IMR-90 (cell line): ENCODE data around the gene ATXN1. TPM values are rescaled to one million over a fixed set of nuclear protein-coding genes. Genes with fewer than 3 reads are reported as not detected.

Source experiments
- ATAC-seq: fragments of 200-7000 bp; cut with Tn5 transposase; 2 replicates; pipeline ENCODE4 v1.9.1; 2020; ENCODE audit warnings: low read depth, mild to moderate bottlenecking, moderate library complexity
- BruUV-seq: library from RNA; stranded (reverse); fragments of 400-500 nt; replicated peaks from 2 replicates; lab custom pipeline; 2021; lab: Mats Ljungman, UMichigan
- CTCF ChIA-PET: fragments of 300-600 bp; formaldehyde crosslinking; extraction: SDS; loops from one replicate; lab custom pipeline; 2021; ENCODE audit warnings: antibody characterized with exemption; lab: Yijun Ruan, JAX
- POLR2A ChIA-PET: fragments of 300-600 bp; sonication (Branson Sonifier 250); formaldehyde crosslinking; loops from one replicate; lab custom pipeline; 2022; ENCODE audit warnings: antibody characterized with exemption; ENCODE audit not compliant: unreplicated experiment; lab: Charles Lee
- DNase-seq: peaks from one replicate; pipeline ENCODE4 v3.0.0; 2013
- H2AFZ ChIP-seq: replicated peaks from 2 replicates; pipeline ENCODE3; 2013; ENCODE audit warnings: low read length, mild to moderate bottlenecking; ENCODE audit not compliant: poor library complexity
- H2AK5ac ChIP-seq: 2 replicates; pipeline ENCODE4 v1.6.1; 2013; ENCODE audit warnings: low read depth, low read length, inconsistent platforms
- H2AK9ac ChIP-seq: replicated peaks from 2 replicates; pipeline ENCODE3; 2013; ENCODE audit warnings: mild to moderate bottlenecking, low read depth, low read length, moderate library complexity; ENCODE audit not compliant: poor library complexity
- H2BK120ac ChIP-seq: 2 replicates; pipeline ENCODE4 v1.6.1; 2013; ENCODE audit warnings: low read depth, low read length, inconsistent platforms
- H2BK15ac ChIP-seq: 3 replicates; pipeline ENCODE4 v1.6.1; 2013; ENCODE audit warnings: low read depth, low read length, inconsistent platforms
- H2BK20ac ChIP-seq: 2 replicates; pipeline ENCODE4 v1.6.1; 2013; ENCODE audit warnings: low read depth, mild to moderate bottlenecking, inconsistent platforms, low read length, moderate library complexity
- H2BK5ac ChIP-seq: 2 replicates; pipeline ENCODE4 v1.6.1; 2013; ENCODE audit warnings: mild to moderate bottlenecking, low read depth, low read length, inconsistent platforms; ENCODE audit not compliant: poor library complexity, severe bottlenecking
- H3K14ac ChIP-seq: replicated peaks from 2 replicates; pipeline ENCODE4 v1.6.1; 2013; ENCODE audit warnings: low read depth, low read length, inconsistent platforms
- H3K18ac ChIP-seq: 2 replicates; pipeline ENCODE4 v1.6.1; 2013; ENCODE audit warnings: low read depth, low read length, control low read depth
- H3K23ac ChIP-seq: 2 replicates; pipeline ENCODE4 v1.6.1; 2013; ENCODE audit warnings: low read depth, low read length, inconsistent platforms
- H3K27ac ChIP-seq: 2 replicates; pipeline ENCODE4 v1.5.1; 2013; ENCODE audit warnings: mild to moderate bottlenecking, control low read depth, low read length; ENCODE audit not compliant: insufficient read depth
- H3K27me3 ChIP-seq: 2 replicates; pipeline ENCODE4 v1.6.1; 2013; ENCODE audit warnings: low read length; ENCODE audit not compliant: control insufficient read depth, insufficient read depth
- H3K36me3 ChIP-seq: 2 replicates; pipeline ENCODE4 v1.6.1; 2013; ENCODE audit warnings: low read length, mixed read lengths; ENCODE audit not compliant: control insufficient read depth, insufficient read depth
- H3K4ac ChIP-seq: 2 replicates; pipeline ENCODE4 v1.6.1; 2013; ENCODE audit warnings: low read depth, low read length, inconsistent platforms
- H3K4me1 ChIP-seq: 2 replicates; pipeline ENCODE4 v1.6.1; 2013; ENCODE audit warnings: low read length, mixed read lengths; ENCODE audit not compliant: control insufficient read depth, insufficient read depth
- H3K4me2 ChIP-seq: 2 replicates; pipeline ENCODE4 v1.6.1; 2013; ENCODE audit warnings: low read depth, mild to moderate bottlenecking, control low read depth, low read length, moderate library complexity
- H3K4me3 ChIP-seq: 2 replicates; pipeline ENCODE4 v1.5.1; 2013; ENCODE audit warnings: low read depth, mild to moderate bottlenecking, control low read depth, low read length, moderate library complexity; ENCODE audit not compliant: insufficient read depth
- H3K56ac ChIP-seq: 2 replicates; pipeline ENCODE4 v1.6.1; 2013; ENCODE audit warnings: low read length, inconsistent platforms; ENCODE audit not compliant: insufficient read depth; ENCODE audit errors: extremely low read depth
- H3K79me1 ChIP-seq, 2 experiments: 2 replicates each; pipeline ENCODE4 v1.6.1; 2013; ENCODE audit warnings: low read length in 2 of 2, inconsistent platforms in 1 of 2, low read depth in 1 of 2
- H3K9ac ChIP-seq: 2 replicates; pipeline ENCODE4 v1.6.1; 2013; ENCODE audit warnings: low read depth, low read length, control low read depth
- H3K9me1 ChIP-seq: 2 replicates; pipeline ENCODE4 v1.6.1; 2013; ENCODE audit warnings: low read length, inconsistent platforms; ENCODE audit not compliant: insufficient read depth
- H3K9me3 ChIP-seq: 2 replicates; pipeline ENCODE4 v1.6.1; 2013; ENCODE audit warnings: low read length; ENCODE audit not compliant: control insufficient read depth, insufficient read depth
- H4K20me1 ChIP-seq: 2 replicates; pipeline ENCODE4 v1.6.1; 2013; ENCODE audit warnings: low read length, inconsistent platforms; ENCODE audit not compliant: insufficient read depth
- H4K5ac ChIP-seq: 2 replicates; pipeline ENCODE4 v1.6.1; 2013; ENCODE audit warnings: mild to moderate bottlenecking, low read depth, low read length, control low read depth
- H4K8ac ChIP-seq, 2 experiments: 2 replicates each; pipeline ENCODE4 v1.6.1; 2013; ENCODE audit warnings: low read depth in 2 of 2, low read length in 2 of 2, control low read depth in 1 of 2, inconsistent platforms in 1 of 2
- H4K91ac ChIP-seq: 2 replicates; pipeline ENCODE4 v1.6.1; 2013; ENCODE audit warnings: low read depth, low read length, inconsistent platforms; ENCODE audit not compliant: insufficient read depth
- CHD1 ChIP-seq: IDR thresholded peaks from 2 replicates; pipeline ENCODE4 v1.6.1; 2012; ENCODE audit warnings: low read depth, low read length, improper control_type of control experiment
- FOS ChIP-seq: fragments of 150-350 bp; IDR thresholded peaks from 2 replicates; pipeline ENCODE4 v1.6.1; 2016; ENCODE audit warnings: low read depth, low read length
- WGBS, 2 experiments: methylation state at CpG; one replicate each; pipeline versions ENCODE4 v1.1.5 to v1.1.7; 2013; ENCODE audit warnings: missing lambda C conversion rate in 2 of 2; ENCODE audit not compliant: insufficient read length in 1 of 2; ENCODE audit errors: extremely low coverage in 2 of 2; 5-methylcytosine and 5-hydroxymethylcytosine counted together
- dilution Hi-C: fragments of 300-500 bp; cut with HindIII; formaldehyde crosslinking; loops from one replicate; pipeline ENCODE4 v1.14.3; 2018; ENCODE audit warnings: low sequenced_read_pairs; ENCODE audit not compliant: unreplicated experiment
- in situ Hi-C: fragments of 300-500 bp; cut with MboI; formaldehyde crosslinking; loops from 3 replicates; pipeline ENCODE4 v1.14.3; 2019; ENCODE audit warnings: low sequenced_read_pairs, inconsistent platforms, mixed read lengths
- intact Hi-C: fragments of 100-400 bp; cut with micrococcal nuclease; formaldehyde crosslinking; loops from 2 replicates; pipeline ENCODE4 v1.10.0; 2022
- polyA plus RNA-seq, 3 experiments: library from polyadenylated mRNA; depleted of rRNA; stranded (reverse); fragments of >200 nt; gene quantifications; 2 replicates each; pipeline ENCODE4 v1.2.3, GENCODE V29; 2012; ENCODE audit warnings: low replicate concordance in 1 of 3
- total RNA-seq: library from RNA; depleted of rRNA; stranded (reverse); fragments of >200 nt; gene quantifications from 2 replicates; pipeline ENCODE4 v1.2.3, GENCODE V29; 2012
- TF ChIP-seq, protein P1 (sequence below): conservative IDR thresholded peaks from 2 replicates; pipeline ENCODE4 v1.5.1; 2012; ENCODE audit warnings: mild to moderate bottlenecking, low read depth, low read length, improper control_type of control experiment

ATXN1 gene
- total and polyA plus RNA-seq, 2 of the 4 experiments (the other 2 are of a cell fraction): 7.3 to 11.1 TPM

DNA sequence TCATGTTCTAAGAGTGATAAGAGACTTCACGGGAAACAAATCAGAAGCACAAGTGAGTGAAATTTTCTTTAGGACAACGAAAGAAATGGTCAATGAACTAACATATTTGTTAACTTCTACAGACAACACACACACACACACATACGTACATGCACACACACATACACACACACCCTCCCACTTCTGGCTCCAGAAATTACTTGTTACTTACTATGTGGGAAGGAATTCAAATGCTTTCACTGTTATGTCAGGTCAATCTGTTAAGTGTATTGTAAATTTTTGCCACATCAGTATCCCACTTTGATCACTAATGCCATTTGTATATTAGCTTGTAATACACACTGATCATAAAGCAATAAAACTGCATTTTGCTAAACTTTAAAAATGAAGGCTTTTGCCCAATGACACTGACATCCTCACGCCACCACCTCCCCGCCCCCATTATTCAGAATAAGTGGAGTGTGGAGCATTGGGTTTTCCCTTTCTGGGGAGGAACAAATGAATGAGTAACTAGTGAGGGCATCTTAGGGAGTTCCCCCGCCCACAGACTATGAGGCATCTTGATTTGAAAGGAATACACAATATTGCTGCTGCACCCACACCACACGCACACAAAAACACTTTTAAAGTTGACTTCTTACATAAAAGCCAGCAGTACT, 76.2 kb downstream of the ATXN1 start:
- TF ChIP-seq CHD1 (no peak), FOS (0 out of 2 replicates have a peak, but pooled peaks have one; percentile 27)
- TF ChIP-seq, protein P1, sequence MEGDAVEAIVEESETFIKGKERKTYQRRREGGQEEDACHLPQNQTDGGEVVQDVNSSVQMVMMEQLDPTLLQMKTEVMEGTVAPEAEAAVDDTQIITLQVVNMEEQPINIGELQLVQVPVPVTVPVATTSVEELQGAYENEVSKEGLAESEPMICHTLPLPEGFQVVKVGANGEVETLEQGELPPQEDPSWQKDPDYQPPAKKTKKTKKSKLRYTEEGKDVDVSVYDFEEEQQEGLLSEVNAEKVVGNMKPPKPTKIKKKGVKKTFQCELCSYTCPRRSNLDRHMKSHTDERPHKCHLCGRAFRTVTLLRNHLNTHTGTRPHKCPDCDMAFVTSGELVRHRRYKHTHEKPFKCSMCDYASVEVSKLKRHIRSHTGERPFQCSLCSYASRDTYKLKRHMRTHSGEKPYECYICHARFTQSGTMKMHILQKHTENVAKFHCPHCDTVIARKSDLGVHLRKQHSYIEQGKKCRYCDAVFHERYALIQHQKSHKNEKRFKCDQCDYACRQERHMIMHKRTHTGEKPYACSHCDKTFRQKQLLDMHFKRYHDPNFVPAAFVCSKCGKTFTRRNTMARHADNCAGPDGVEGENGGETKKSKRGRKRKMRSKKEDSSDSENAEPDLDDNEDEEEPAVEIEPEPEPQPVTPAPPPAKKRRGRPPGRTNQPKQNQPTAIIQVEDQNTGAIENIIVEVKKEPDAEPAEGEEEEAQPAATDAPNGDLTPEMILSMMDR: no peak
- H2AFZ ChIP-seq: no peak overlapping the region

More for the DNA sequence above, 76.2 kb downstream of the ATXN1 start:
- in situ Hi-C loops: no loop called here
- Histone ChIP-seq H3K36me3 (0 out of 2 replicates have a peak, but pooled peaks cover under 1% of the 10 kb centered on the region), H4K91ac (no peak overlapping the region), H3K9ac (no peak overlapping the region), H2AK9ac (no peak overlapping the region), H3K27me3 (no peaks in the 10 kb centered on the region), H3K4me2 (no peak overlapping the region), H3K27ac (no peak overlapping the region), H4K8ac (no peak overlapping the region), H3K56ac (no peak overlapping the region), H3K9me3 (no peaks in the 10 kb centered on the region), H3K23ac (no peak overlapping the region), H4K5ac (no peak overlapping the region), H3K4ac (no peak overlapping the region), H3K4me3 (no peak overlapping the region), H4K20me1 (peaks cover 20% of the 10 kb centered on the region; the same call in 1 of the 2 replicates), H3K14ac (no peak overlapping the region), H3K9me1 (peaks cover 10% of the 10 kb centered on the region), H2BK15ac (no peak overlapping the region), H2BK5ac (no peak overlapping the region), H3K79me1 (peaks cover 10 to 54% of the 10 kb centered on the region in 2 experiments), H2AK5ac (no peak overlapping the region), H2BK20ac (no peak overlapping the region), H2BK120ac (no peak overlapping the region), H3K18ac (no peak overlapping the region), H3K4me1 (peaks cover 23% of the 10 kb centered on the region)
- ATAC-seq (no peak), DNase-seq (peak; percentile 82)
- WGBS, 2 experiments: no CpG with 5 or more reads among the region's 7 CpGs
- ChIA-PET CTCF (interaction anchor here (0.6 kb wide), 1 partner anchor 733 kb away, joined by 3 read pairs; no protein-coding TSS in a partner anchor), POLR2A (no interaction called here)
- intact Hi-C loops: no loop called here
- no TSS peak for BruUV-seq
- dilution Hi-C loops: no loop called here
